Stimulated activated memory B cell treated with anti-CD40 and anti-IgM and Interleukin-4, amounts not matched to agents 10 μg/mL and 1 μg/mL and 100 μg/mL, for 72 hours (primary cell): ENCODE measurements around the gene SEPHS1.
"Not testable (repeated sequence)": the region's sequence is repeated elsewhere in the genome, so short reads cannot be mapped to it uniquely, and the experiment has no call there.

Source experiments
- ATAC-seq: fragments of 150-1000 bp; cut with Tn5 transposase; 2 replicates; pipeline ENCODE4 v1.10.0; 2021
- H3K27ac Mint-ChIP-seq: one replicate; pipeline ENCODE4 v1.8.0; 2022; ENCODE audit warnings: mild to moderate bottlenecking, mixed read lengths
- H3K27me3 Mint-ChIP-seq: one replicate; pipeline ENCODE4 v1.8.0; 2022; ENCODE audit warnings: mixed read lengths
- H3K36me3 Mint-ChIP-seq: one replicate; pipeline ENCODE4 v1.8.0; 2022; ENCODE audit warnings: mixed read lengths
- H3K4me1 Mint-ChIP-seq: one replicate; pipeline ENCODE4 v1.8.0; 2022; ENCODE audit warnings: mixed read lengths
- H3K4me3 Mint-ChIP-seq: one replicate; pipeline ENCODE4 v1.8.0; 2022; ENCODE audit warnings: mild to moderate bottlenecking, moderate library complexity, mixed read lengths
- H3K9me3 Mint-ChIP-seq: one replicate; pipeline ENCODE4 v1.8.0; 2022; ENCODE audit warnings: mixed read lengths

Gene SEPHS1

GRCh38 chr10:13294784-13295183 is 53.3 kb downstream of the SEPHS1 start:
- no peak overlapping the region for H3K27ac Mint-ChIP-seq
- no peak for ATAC-seq

GRCh38 chr10:13291821-13292773 is 56.0 kb downstream of the SEPHS1 start:
- H3K9me3 Mint-ChIP-seq, result no peaks in the 10 kb centered on the region
- H3K27ac Mint-ChIP-seq, result no peak overlapping the region
- ATAC-seq, result no peak
- no peak overlapping the region for H3K4me3 Mint-ChIP-seq
- peaks cover 29% of the 10 kb centered on the region for H3K36me3 Mint-ChIP-seq
- H3K4me1 Mint-ChIP-seq, result peaks cover 21% of the 10 kb centered on the region
- H3K27me3 Mint-ChIP-seq, result no peaks in the 10 kb centered on the region

More at GRCh38 chr10:13294784-13295183, 53.3 kb downstream of the SEPHS1 start:
- peaks cover 7% of the 10 kb centered on the region for H3K4me1 Mint-ChIP-seq
- H3K36me3 Mint-ChIP-seq, result peaks cover 19% of the 10 kb centered on the region
- H3K4me3 Mint-ChIP-seq, result no peak overlapping the region
- H3K9me3 Mint-ChIP-seq, result no peaks in the 10 kb centered on the region
- H3K27me3 Mint-ChIP-seq, result no peaks in the 10 kb centered on the region

- peaks cover 29% of the 10 kb centered on the region for H3K36me3 Mint-ChIP-seq
- H3K4me1 Mint-ChIP-seq, result peaks cover 21% of the 10 kb centered on the region
- no peaks in the 10 kb centered on the region for H3K27me3 Mint-ChIP-seq
- H3K9me3 Mint-ChIP-seq, result no peaks in the 10 kb centered on the region
- H3K27ac Mint-ChIP-seq, result no peak overlapping the region
- no peak overlapping the region for H3K4me3 Mint-ChIP-seq
- no peak for ATAC-seq
Measured at GRCh38 chr10:13291061-13291460, 57.0 kb downstream of the SEPHS1 start.

- Mint-ChIP-seq H3K4me1 (peaks cover 32% of the 10 kb centered on the region), H3K27me3 (no peaks in the 10 kb centered on the region), H3K27ac (no peak overlapping the region), H3K4me3 (no peak overlapping the region), H3K36me3 (peaks cover 20% of the 10 kb centered on the region), H3K9me3 (no peaks in the 10 kb centered on the region)
- ATAC-seq, result no peak
Measured at GRCh38 chr10:13284050-13284449, 64.0 kb downstream of the SEPHS1 start.

- H3K9me3 Mint-ChIP-seq, H3K27me3 Mint-ChIP-seq, ATAC-seq, H3K27ac Mint-ChIP-seq, H3K4me3 Mint-ChIP-seq: not testable (repeated sequence)
- Mint-ChIP-seq H3K36me3 (peaks cover 14% of the 10 kb centered on the region), H3K4me1 (peaks cover 15% of the 10 kb centered on the region)
Measured at GRCh38 chr10:13282348-13282747, 65.7 kb downstream of the SEPHS1 start.

- Mint-ChIP-seq H3K36me3 (peaks cover 11% of the 10 kb centered on the region), H3K4me1 (peaks cover 1% of the 10 kb centered on the region), H3K27me3 (no peaks in the 10 kb centered on the region), H3K27ac (no peak overlapping the region), H3K9me3 (no peaks in the 10 kb centered on the region), H3K4me3 (no peak overlapping the region)
- no peak for ATAC-seq
Measured at GRCh38 chr10:13276749-13277365, 71.2 kb downstream of the SEPHS1 start.

GRCh38 chr10:13276146-13276545 is 71.9 kb downstream of the SEPHS1 start:
- ATAC-seq, H3K4me1 Mint-ChIP-seq, H3K9me3 Mint-ChIP-seq, H3K27me3 Mint-ChIP-seq, H3K4me3 Mint-ChIP-seq, H3K27ac Mint-ChIP-seq, H3K36me3 Mint-ChIP-seq: not testable (repeated sequence)

GRCh38 chr10:13272164-13272571 is 75.9 kb downstream of the SEPHS1 start:
- Mint-ChIP-seq H3K4me3 (peak overlapping the region; percentile 60), H3K36me3 (no peaks in the 10 kb centered on the region)

GRCh38 chr10:13271552-13272163 is 76.4 kb downstream of the SEPHS1 start:
- ATAC-seq, result peak; percentile 79
- Mint-ChIP-seq H3K4me1 (peaks cover 11% of the 10 kb centered on the region), H3K9me3 (no peaks in the 10 kb centered on the region), H3K27me3 (no peaks in the 10 kb centered on the region), H3K27ac (peak overlapping the region; percentile 75), H3K4me3 (peak overlapping the region; percentile 60), H3K36me3 (no peaks in the 10 kb centered on the region)

More at GRCh38 chr10:13272164-13272571, 75.9 kb downstream of the SEPHS1 start:
- Mint-ChIP-seq H3K27ac (peak overlapping the region; percentile 75), H3K4me1 (peaks cover 11% of the 10 kb centered on the region), H3K27me3 (no peaks in the 10 kb centered on the region), H3K9me3 (no peaks in the 10 kb centered on the region)
- ATAC-seq, result peak; percentile 45

- H3K4me1 Mint-ChIP-seq, result peaks cover 11% of the 10 kb centered on the region
- H3K27me3 Mint-ChIP-seq, result peaks cover 5% of the 10 kb centered on the region
- no peak overlapping the region for H3K4me3 Mint-ChIP-seq
- no peaks in the 10 kb centered on the region for H3K9me3 Mint-ChIP-seq
- H3K36me3 Mint-ChIP-seq, result no peaks in the 10 kb centered on the region
- ATAC-seq, result no peak
- peak overlapping the region; percentile 75 for H3K27ac Mint-ChIP-seq
Measured at GRCh38 chr10:13270877-13271551, 77.1 kb downstream of the SEPHS1 start.

- no peak for ATAC-seq
- H3K4me3 Mint-ChIP-seq, result no peak overlapping the region
- H3K9me3 Mint-ChIP-seq, result no peaks in the 10 kb centered on the region
- no peaks in the 10 kb centered on the region for H3K36me3 Mint-ChIP-seq
- H3K4me1 Mint-ChIP-seq, result peaks cover 11% of the 10 kb centered on the region
- no peak overlapping the region for H3K27ac Mint-ChIP-seq
- H3K27me3 Mint-ChIP-seq, result peaks cover 27% of the 10 kb centered on the region
Measured at GRCh38 chr10:13268841-13269240, 79.3 kb downstream of the SEPHS1 start.

GRCh38 chr10:13268310-13268709 is 79.8 kb downstream of the SEPHS1 start:
- no peak for ATAC-seq
- Mint-ChIP-seq H3K9me3 (peaks cover under 1% of the 10 kb centered on the region), H3K4me1 (peaks cover 11% of the 10 kb centered on the region), H3K27me3 (peaks cover 32% of the 10 kb centered on the region), H3K4me3 (no peak overlapping the region), H3K27ac (no peak overlapping the region), H3K36me3 (no peaks in the 10 kb centered on the region)
